Neural cell (in vitro differentiated cells): ENCODE data around the gene SFMBT2. TPM values are rescaled to one million over a fixed set of nuclear protein-coding genes. Genes with fewer than 3 reads are reported as not detected.

Experiments
- H2AFZ ChIP-seq: fragments of 200-600, 300-800 bp; sonication (generic), shearing (Covaris generic); 2 replicates; pipeline ENCODE4 v1.6.0; 2014; ENCODE audit warnings: low read depth, mild to moderate bottlenecking, antibody characterized with exemption, low read length, moderate library complexity
- H3F3A ChIP-seq: fragments of 200-600 bp; shearing (Covaris generic); 2 replicates; pipeline ENCODE4 v1.6.1; 2016; ENCODE audit warnings: mild to moderate bottlenecking, moderate library complexity, mixed read lengths, antibody characterized with exemption, low read length; ENCODE audit not compliant: insufficient read depth, poor library complexity, severe bottlenecking
- H3K27ac ChIP-seq: fragments of 200-600, 300-800 bp; sonication (generic), shearing (Covaris generic); 2 replicates; pipeline ENCODE4 v1.5.1; 2014; ENCODE audit warnings: mild to moderate bottlenecking, low read length, moderate library complexity
- H3K27me3 ChIP-seq: fragments of 300-800, 200-600 bp; sonication (generic), shearing (Covaris generic); 2 replicates; pipeline ENCODE4 v1.6.0; 2014; ENCODE audit warnings: mild to moderate bottlenecking, low read depth, low read length, moderate library complexity; ENCODE audit not compliant: insufficient read depth
- H3K36me3 ChIP-seq: fragments of 300-800, 200-600 bp; sonication (generic), shearing (Covaris generic); 2 replicates; pipeline ENCODE4 v1.5.1; 2014; ENCODE audit warnings: mild to moderate bottlenecking, antibody characterized with exemption, low read length, moderate library complexity; ENCODE audit not compliant: insufficient read depth
- H3K4me2 ChIP-seq: fragments of 300-800, 200-600 bp; sonication (generic), shearing (Covaris generic); 2 replicates; pipeline ENCODE4 v1.6.0; 2014; ENCODE audit warnings: mild to moderate bottlenecking, low read length
- H3K4me3 ChIP-seq: fragments of 300-800, 200-600 bp; sonication (generic), shearing (Covaris generic); 2 replicates; pipeline ENCODE4 v1.5.1; 2014; ENCODE audit warnings: mild to moderate bottlenecking, low read length, moderate library complexity
- H3K79me2 ChIP-seq: fragments of 200-600 bp; shearing (Covaris generic); replicated peaks from 2 replicates; pipeline ENCODE4 v1.6.0; 2014; ENCODE audit warnings: mild to moderate bottlenecking, low read length, moderate library complexity; ENCODE audit not compliant: insufficient read depth
- H3K9ac ChIP-seq: fragments of 300-800, 200-600 bp; sonication (generic), shearing (Covaris generic); 2 replicates; pipeline ENCODE4 v1.6.1; 2016; ENCODE audit warnings: mild to moderate bottlenecking, low read length, mixed read lengths
- H3K9me2 ChIP-seq: fragments of 200-600 bp; shearing (Covaris generic); 2 replicates; pipeline ENCODE4 v1.6.1; 2016; ENCODE audit warnings: mild to moderate bottlenecking, low read length, mixed read lengths; ENCODE audit not compliant: insufficient read depth
- H3K9me3 ChIP-seq: fragments of 200-600, 300-800 bp; sonication (generic), shearing (Covaris generic); 2 replicates; pipeline ENCODE4 v1.6.1; 2016; ENCODE audit warnings: mild to moderate bottlenecking, mixed run types, low read length, moderate library complexity, mixed read lengths
- H4K20me1 ChIP-seq: fragments of 200-600 bp; shearing (Covaris generic); 2 replicates; pipeline ENCODE4 v1.6.1; 2016; ENCODE audit warnings: mild to moderate bottlenecking, mixed run types; ENCODE audit not compliant: insufficient read depth
- EP300 ChIP-seq: fragments of 450-650 bp; conservative IDR thresholded peaks from 2 replicates; pipeline ENCODE4 v1.6.1; 2014; ENCODE audit warnings: antibody characterized with exemption, mild to moderate bottlenecking, moderate library complexity; ENCODE audit not compliant: poor library complexity, severe bottlenecking
- EZH2 ChIP-seq: fragments of 200-600, 300-800 bp; shearing (Covaris generic), sonication (generic); IDR thresholded peaks from 2 replicates; pipeline ENCODE4 v1.6.1; 2014; ENCODE audit warnings: antibody characterized with exemption, low read length, borderline replicate concordance, mild to moderate bottlenecking; ENCODE audit not compliant: insufficient read depth, poor library complexity, severe bottlenecking
- MXI1 ChIP-seq: fragments of 450-650 bp; conservative IDR thresholded peaks from 2 replicates; pipeline ENCODE4 v1.6.1; 2014; ENCODE audit warnings: antibody characterized with exemption, mild to moderate bottlenecking; ENCODE audit not compliant: poor library complexity, severe bottlenecking
- POLR2AphosphoS5 ChIP-seq: IDR thresholded peaks from 2 replicates; pipeline ENCODE4 v1.6.1; 2012
- RAD21 ChIP-seq: fragments of 450-650 bp; conservative IDR thresholded peaks from 2 replicates; pipeline ENCODE4 v1.6.1; 2014; ENCODE audit warnings: antibody characterized with exemption, mild to moderate bottlenecking, moderate library complexity
- SMC3 ChIP-seq: fragments of 450-650 bp; conservative IDR thresholded peaks from 2 replicates; pipeline ENCODE4 v1.6.1; 2014; ENCODE audit warnings: antibody characterized with exemption, mild to moderate bottlenecking, moderate library complexity; ENCODE audit not compliant: poor library complexity
- TAF1 ChIP-seq: IDR thresholded peaks from 2 replicates; pipeline ENCODE4 v1.6.1; 2012; ENCODE audit warnings: low read depth
- polyA plus RNA-seq: library from polyadenylated mRNA; depleted of rRNA; stranded (reverse); fragments of >200 nt; gene quantifications from 2 replicates; pipeline ENCODE4 v1.2.3, GENCODE V29; 2014
- TF ChIP-seq, protein P1 (sequence below): fragments of 450-650 bp; IDR thresholded peaks from 2 replicates; pipeline ENCODE4 v1.5.1; 2014; ENCODE audit warnings: antibody characterized with exemption, mild to moderate bottlenecking, moderate library complexity; ENCODE audit not compliant: poor library complexity, severe bottlenecking
- TF ChIP-seq, protein P2 (sequence below): IDR thresholded peaks from 2 replicates; pipeline ENCODE4 v1.6.1; 2012; ENCODE audit warnings: borderline replicate concordance

SFMBT2 gene
- polyA plus RNA-seq, 1 donor from 2014 or later, result 1.3 TPM

DNA sequence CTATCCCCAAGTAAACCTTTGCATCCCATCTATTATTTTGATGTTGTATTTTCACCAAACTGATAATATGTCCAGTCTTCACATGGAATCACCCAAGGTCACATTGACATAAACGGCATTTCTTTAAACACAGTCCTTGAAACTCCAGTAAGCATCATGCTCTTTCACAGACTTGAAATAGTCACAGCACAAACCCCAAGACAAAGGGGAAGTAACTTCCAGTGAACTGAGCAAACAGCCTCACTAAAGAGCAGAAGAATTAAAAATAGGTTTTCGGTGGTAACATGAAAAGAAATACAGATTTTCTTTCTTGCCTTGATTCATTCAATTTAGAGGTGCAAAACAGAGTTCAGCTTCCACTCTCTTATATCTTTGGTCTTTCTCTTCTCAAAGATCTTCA lies 253.7 kb downstream of the SFMBT2 start:
- Histone ChIP-seq H3K4me3 (no peak overlapping the region), H2AFZ (no peak overlapping the region), H3K9me3 (no peaks in the 10 kb centered on the region), H3K4me2 (no peak overlapping the region), H3K79me2 (no peaks in the 10 kb centered on the region), H3K9me2 (no peaks in the 10 kb centered on the region), H3K36me3 (no peaks in the 10 kb centered on the region), H3K27ac (no peak overlapping the region), H3K9ac (no peak overlapping the region), H4K20me1 (no peaks in the 10 kb centered on the region), H3K27me3 (no peaks in the 10 kb centered on the region), H3F3A (no peaks in the 10 kb centered on the region)
- no peak for TF ChIP-seq POLR2AphosphoS5
- no peak for TF ChIP-seq SMC3
- TF ChIP-seq MXI1, result no peak
- no peak for TF ChIP-seq RAD21
- no peak for TF ChIP-seq TAF1
- TF ChIP-seq EP300, result no peak
- TF ChIP-seq EZH2, result no peak
- TF ChIP-seq, protein P1, sequence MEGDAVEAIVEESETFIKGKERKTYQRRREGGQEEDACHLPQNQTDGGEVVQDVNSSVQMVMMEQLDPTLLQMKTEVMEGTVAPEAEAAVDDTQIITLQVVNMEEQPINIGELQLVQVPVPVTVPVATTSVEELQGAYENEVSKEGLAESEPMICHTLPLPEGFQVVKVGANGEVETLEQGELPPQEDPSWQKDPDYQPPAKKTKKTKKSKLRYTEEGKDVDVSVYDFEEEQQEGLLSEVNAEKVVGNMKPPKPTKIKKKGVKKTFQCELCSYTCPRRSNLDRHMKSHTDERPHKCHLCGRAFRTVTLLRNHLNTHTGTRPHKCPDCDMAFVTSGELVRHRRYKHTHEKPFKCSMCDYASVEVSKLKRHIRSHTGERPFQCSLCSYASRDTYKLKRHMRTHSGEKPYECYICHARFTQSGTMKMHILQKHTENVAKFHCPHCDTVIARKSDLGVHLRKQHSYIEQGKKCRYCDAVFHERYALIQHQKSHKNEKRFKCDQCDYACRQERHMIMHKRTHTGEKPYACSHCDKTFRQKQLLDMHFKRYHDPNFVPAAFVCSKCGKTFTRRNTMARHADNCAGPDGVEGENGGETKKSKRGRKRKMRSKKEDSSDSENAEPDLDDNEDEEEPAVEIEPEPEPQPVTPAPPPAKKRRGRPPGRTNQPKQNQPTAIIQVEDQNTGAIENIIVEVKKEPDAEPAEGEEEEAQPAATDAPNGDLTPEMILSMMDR, result no peak
- TF ChIP-seq, protein P2, sequence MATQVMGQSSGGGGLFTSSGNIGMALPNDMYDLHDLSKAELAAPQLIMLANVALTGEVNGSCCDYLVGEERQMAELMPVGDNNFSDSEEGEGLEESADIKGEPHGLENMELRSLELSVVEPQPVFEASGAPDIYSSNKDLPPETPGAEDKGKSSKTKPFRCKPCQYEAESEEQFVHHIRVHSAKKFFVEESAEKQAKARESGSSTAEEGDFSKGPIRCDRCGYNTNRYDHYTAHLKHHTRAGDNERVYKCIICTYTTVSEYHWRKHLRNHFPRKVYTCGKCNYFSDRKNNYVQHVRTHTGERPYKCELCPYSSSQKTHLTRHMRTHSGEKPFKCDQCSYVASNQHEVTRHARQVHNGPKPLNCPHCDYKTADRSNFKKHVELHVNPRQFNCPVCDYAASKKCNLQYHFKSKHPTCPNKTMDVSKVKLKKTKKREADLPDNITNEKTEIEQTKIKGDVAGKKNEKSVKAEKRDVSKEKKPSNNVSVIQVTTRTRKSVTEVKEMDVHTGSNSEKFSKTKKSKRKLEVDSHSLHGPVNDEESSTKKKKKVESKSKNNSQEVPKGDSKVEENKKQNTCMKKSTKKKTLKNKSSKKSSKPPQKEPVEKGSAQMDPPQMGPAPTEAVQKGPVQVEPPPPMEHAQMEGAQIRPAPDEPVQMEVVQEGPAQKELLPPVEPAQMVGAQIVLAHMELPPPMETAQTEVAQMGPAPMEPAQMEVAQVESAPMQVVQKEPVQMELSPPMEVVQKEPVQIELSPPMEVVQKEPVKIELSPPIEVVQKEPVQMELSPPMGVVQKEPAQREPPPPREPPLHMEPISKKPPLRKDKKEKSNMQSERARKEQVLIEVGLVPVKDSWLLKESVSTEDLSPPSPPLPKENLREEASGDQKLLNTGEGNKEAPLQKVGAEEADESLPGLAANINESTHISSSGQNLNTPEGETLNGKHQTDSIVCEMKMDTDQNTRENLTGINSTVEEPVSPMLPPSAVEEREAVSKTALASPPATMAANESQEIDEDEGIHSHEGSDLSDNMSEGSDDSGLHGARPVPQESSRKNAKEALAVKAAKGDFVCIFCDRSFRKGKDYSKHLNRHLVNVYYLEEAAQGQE, result no peak

DNA sequence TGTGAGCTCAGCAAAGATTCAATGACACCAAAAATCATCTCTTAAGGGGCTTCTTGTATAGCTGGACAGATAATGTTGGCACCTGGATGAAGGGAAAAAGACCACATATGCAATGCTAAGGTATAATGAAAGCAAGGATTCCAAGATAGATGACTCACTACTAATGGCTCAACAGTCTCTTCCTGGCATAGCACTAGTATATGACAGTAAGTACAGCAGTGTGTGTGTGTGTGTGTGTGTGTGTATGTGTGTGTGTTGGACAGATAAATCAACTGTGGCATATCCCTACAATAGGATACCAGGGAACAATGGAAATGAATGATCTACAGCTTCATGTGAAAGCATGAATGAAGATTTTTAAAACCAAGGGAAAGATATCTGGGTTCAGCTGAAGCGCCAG lies 257.1 kb downstream of the SFMBT2 start:
- Histone ChIP-seq H3K9me2 (no peaks in the 10 kb centered on the region), H2AFZ (no peak overlapping the region), H3F3A (no peaks in the 10 kb centered on the region), H4K20me1 (no peaks in the 10 kb centered on the region), H3K27ac (no peak overlapping the region), H3K27me3 (no peaks in the 10 kb centered on the region), H3K36me3 (no peaks in the 10 kb centered on the region), H3K9me3 (no peaks in the 10 kb centered on the region), H3K79me2 (no peaks in the 10 kb centered on the region), H3K9ac (no peak overlapping the region), H3K4me3 (no peak overlapping the region), H3K4me2 (no peak overlapping the region)
- TF ChIP-seq MXI1 (no peak), EZH2 (no peak), SMC3 (no peak), TAF1 (no peak), POLR2AphosphoS5 (no peak), EP300 (no peak), RAD21 (no peak)
- TF ChIP-seq, protein P1, result no peak
- TF ChIP-seq, protein P2, result no peak
